HG02840 (cell line): ENCODE measurements around the gene EMC10.

Experiments
- ATAC-seq: cut with Tn5 transposase; IDR thresholded peaks from one replicate; pipeline ENCODE4 v1.9.1; 2021; ENCODE audit warnings: mild to moderate bottlenecking, moderate library complexity, moderate number of reproducible peaks; ENCODE audit not compliant: unreplicated experiment, low FRiP score

Gene EMC10

DNA sequence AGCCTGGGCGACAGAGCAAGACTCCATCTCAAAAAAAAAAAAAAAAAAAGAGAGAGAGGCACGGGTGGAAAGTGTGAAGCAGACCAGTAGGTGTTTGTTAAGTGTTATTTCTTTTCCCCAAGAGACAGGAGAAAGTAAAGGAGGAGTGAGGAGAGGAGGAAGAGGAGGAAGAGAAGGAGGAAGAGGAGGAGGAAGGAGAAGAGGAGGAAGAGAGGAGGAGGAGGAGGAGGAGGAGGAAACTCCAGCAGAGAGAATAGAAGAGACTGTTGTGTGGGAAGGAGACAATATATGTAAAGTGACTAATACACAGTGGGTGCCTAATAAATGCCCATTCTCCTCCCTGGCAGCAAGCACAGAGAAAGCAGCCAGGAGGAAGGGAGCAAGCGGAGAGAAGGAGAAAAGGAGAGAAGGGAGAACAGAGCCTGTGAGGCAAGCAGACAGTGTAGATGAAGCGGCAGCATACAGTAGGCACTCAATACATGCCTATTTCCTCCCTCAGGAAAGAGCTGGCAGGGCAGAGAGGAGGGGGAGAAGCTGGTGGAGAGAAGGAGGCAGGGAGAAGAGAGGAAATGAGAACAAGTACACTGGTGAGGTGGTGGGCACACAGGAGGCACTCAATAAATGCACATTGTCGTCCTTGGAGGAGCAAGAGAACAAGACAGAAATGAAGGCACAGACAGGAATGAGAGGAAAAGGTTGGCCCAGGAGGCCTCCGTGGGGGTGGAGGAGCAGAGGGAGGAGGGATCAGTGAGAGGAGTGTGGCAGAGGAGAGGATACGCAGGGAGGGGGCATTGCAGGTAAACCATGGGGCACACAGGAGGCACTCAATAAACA lies 18.1 kb downstream of the EMC10 start:
- no peak for ATAC-seq

DNA sequence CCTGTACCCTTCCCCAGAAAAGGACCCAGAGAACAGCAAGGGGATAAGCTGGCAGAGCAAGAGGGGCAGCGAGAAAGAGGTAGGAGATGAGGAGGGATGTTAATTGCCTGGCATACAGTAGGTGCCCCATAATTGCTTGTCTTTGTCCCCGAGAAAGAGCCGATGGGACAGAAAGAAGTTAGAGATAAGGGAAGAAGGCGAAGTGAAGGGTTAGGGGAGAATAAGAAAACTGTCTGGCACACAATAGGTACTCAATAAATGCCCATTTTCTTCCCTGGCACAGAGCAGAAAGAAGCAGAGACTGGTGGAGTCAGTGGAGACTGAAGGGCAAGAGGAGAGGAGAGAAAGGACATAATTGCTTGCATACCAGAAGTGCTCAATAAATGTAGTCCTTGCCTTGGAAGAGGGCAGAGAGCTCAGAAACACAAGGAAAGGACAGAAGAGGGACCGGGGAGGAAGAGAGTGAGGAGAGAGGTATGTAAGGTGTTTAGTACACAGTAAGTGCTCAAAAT lies 18.8 kb downstream of the EMC10 start:
- no peak for ATAC-seq

DNA sequence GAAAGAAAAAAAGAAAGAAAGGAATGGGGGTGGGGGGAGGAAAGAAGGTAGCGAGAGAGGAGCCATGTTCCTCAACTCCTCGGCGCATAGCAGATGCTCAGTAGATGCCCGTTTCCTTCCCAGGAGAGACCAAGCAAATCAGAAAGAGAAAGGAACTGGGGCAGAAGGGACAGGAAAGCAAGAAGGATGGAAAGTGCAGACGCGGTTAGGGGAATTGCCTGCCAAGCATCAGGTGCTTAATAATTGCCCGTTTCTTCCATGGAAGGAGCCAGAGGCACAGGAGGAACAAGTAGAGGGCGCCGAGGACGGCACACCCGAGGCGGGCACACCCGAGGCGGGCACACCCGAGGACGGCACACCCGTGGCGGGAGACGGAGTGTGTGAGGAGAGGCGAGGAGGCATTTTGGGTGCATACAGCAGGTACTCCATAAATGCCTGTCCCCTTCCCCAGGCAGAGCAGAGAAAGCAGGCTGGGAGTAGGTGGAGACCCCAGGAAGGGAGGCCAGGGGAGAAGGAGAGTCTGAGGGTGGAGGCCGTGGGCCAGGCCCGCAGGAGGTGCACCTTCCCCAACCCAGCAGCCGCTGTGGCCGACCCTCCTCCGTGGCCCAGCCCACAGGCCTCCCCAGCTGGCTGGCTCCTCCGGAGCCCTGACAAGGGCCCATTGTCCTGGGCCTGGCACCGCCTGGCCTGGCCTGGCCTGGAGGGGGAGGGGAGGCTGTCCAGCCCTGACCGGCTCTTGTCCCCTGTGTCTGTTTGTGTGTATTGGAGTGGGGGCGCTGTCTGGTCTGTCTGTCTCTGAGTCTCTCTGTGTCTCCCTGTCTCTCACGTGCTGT lies 20.1 kb downstream of the EMC10 start:
- no peak for ATAC-seq

DNA sequence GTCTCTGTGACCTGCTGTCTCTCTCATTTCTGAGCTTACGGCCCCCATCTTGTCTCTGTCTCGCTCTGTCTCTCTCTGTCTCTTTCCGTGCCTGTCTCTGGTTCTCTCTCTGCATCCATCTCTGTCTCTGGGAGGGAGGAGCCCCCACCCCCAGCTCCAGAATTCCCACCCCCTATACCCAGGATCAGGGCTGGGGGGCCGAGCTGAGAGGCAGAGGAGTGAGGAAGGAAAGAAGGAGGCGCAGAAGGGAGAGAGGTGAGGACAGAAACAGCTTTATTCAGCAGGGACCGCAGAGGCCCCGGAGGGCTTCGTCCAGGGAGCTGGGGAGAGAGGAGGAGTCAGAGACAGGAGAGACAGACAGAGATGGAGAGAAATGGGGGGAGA lies 20.7 kb downstream of the EMC10 start:
- ATAC-seq: no peak

DNA sequence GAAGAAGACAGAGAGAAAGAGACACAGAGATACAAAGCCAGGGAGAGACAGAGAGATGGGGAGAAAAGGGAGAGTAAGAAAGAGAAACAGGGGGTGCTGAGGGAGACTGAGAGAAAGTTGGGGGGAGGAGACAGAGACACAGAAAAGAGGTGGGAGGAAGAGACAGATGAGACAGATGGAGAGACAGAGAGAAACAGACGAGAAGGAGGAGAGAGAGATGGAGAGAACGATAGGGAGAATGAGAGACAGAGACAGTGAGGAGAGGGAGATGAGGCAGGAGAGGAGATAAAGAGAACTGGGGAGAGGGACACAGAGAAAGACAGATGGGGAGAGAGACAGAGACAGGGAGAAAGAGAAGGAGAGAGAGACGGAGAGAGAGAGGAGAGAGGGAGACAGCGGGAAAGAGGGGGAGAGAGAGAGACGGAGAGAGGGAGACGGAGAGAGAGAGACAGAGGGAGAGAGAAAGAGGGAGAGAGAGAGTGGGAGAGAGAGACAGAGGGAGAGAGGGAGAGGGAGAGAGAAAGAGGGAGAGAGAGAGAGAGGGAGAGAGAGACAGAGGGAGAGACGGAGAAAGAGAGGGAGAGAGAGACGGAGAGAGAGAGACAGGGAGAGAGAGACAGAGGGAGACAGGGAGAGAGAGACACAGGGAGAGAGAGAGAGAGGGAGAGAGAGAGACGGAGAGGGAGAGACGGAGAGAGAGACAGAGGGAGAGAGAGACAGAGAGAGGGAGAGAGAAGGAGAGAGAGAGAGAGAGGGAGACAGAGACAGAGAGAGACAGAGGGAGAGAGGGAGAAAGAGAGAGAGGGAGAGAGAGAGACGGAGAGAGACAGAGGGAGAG lies 22.1 kb downstream of the EMC10 start:
- no peak for ATAC-seq

DNA sequence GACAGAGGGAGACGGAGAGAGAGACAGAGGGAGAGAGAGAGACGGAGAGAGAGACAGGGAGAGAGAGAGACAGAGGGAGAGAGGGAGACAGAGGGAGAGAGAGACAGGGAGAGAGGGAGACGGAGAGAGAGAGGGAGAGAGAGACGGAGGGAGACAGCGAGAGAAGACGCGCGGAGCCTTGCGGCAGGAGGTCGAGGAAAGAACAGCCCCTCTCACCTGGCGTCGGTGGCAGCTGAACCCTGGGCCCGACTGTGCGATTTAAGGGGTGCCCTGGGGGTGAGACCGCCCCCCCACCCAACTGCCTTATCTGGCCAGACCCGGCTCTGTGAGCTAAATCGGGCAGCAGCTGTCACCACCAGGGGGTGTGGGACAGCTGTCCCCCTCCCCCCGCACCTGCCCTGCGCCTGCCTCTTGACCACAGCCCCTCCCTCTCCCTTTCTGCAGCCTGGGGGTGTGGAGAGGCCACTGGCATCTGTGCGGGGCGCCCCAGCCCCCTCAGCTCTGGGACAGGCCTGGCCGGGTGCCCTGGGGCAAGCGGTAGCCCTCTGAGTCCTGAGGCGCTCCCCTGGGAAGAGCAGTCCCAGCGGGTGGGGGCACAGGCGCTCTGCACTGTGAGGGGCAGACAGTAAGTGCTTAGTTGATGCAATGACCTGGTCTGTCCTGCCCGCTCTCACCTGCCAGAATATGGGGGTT lies 23.9 kb downstream of the EMC10 start:
- no peak for ATAC-seq

DNA sequence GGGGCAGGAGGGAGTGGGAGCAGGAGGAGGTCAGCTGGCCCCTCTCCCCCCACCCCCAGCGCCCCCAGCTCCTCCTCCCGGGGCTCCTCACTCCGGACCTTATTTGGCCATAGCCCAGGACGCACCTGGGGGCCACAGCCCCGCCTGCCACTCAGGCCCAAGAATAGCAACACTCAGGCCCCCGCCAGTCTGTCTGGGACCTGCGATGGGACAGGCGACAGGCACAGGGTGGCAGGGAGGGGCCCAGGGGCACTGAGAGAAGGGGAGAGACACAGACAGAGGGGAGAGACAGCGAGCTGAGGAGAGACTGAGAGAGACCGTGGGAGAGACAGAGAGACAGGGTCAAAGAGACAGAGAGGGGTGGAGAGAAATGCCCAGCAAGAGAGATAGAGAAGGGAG lies 24.4 kb downstream of the EMC10 start:
- no peak for ATAC-seq

DNA sequence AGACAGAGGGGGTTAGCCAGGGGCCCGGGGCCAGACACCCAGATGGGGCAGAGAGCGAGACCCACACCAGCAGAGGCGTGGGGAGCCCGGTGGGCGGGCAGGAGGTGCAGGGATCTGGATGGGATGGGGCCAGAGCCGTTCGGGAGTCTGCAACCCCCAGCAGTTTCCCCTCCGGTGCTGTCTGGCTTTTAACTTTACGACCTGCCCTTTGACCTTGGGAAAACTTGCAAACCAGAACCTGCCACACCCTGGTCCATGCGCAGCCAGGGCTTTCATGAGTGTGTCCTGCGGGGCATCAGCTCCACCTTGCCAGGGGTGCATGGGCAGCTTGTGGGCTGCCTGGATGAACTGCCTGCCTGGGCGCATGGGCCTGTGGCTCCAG lies 24.9 kb downstream of the EMC10 start:
- ATAC-seq: no peak

DNA sequence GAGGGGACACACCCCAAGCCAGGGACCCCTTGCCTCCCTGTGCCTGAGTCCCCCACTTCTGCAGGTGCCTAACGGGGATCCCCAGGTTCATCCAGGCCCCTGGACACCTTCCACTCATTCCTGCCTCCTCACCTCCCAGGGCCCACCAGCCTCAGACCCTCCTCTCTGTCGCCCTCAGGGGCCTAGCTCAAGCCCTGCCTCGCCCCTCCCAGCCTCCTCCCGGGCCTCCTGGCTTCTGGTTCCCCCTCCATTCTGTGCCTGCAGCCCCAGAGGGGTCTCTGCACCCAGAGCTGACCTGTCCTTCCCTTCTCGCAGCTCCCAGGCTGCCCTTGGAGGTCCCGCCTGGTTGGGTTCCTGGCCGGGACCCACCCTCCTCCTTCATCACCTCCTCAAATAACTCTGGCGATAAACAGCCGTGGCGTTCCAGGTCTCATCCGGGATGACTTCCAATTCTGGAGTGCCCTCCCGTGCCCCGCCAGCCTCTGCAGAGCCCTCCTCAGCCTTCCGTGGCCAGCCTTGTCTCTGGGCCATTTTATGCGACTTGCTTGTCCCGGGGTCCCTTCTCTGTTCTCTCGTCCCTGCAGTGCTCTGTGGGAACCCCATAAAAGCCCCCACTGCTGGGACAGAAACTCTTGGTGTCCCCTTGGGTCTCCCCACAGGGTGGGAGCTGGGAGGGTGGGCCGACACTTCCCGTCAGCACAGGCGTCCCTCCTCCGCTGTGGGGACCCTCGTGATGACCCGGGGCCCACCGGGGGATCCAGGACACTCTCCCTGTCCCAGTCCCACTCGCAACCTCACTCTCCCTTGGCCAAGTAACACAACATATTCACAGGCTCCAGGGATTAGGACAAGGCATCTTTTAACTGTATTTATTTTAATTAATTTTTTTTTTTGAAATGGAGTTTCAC lies 25.5 kb downstream of the EMC10 start:
- ATAC-seq: no peak

DNA sequence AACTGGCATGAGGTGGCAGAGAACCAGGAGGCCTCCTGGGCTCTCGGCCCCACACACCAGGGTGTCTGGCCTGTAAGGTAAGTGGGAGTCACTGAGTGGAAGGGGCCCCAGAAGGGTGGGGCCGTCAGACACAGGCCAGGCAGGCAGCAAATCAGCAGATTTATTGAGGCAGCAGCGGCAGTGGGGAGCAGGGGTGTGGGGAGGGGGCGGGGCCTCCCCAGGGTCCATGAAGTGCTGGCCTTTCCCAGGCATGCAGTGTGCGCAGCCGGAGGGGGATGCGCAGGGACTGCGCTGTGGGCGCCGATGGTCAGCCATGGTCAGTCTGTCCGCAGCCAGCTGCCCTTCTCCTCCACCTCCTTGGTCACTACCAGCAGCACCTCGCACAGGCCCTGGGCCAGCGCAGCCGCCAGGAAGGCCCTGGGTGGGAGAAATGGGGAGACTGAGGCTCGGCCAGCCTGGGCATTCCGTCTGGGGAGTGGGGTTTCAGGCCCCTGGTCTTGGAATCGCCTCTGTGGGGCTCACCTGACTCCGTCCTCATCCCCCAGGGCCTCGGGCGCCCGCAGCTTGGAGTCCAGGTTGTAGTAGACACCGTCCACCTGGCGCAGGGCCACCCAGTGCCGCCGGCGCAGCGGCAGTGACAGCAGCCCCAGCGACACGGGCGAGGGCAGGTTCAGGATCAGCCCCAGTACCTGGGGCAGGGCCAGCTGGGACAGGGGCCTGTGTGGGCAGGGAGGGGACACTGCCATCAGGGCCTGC lies 29.7 kb downstream of the EMC10 start:
- ATAC-seq: no peak

DNA sequence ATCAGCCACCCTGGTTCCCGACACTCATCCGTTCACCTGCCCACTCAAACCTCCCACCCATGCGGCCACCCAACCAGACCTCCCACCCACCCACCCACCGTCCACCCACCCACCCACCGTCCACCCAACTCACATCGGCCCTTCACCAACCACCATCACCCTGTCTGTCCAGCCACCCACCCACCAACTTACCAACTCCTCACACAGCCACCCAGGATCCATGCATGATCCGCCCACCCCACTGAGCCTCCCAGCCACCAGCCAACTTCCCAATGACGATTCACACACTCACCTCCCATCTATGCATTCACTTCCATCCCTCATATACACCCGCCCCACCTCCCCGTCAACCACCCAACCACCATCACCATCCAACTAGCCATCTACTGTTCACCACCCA lies 30.4 kb downstream of the EMC10 start:
- no peak for ATAC-seq

DNA sequence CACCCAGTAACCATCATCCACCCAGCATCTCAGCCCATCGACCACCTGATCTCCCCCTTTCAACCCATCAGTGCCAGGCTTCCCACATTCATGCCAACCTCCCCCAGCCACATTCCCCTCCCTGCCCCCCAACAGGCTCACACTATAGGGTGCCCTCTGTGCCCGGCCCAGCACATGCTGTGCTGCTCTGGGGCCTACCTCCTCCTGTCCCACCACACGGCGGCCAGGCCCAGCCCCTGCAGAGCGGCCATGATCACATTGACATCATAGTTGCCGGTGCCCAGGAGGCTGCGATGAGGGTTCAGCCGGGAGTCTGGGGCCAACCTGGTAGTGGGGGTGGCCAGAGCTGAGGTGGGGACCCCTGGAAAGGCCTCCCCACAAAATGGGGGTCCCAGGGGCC lies 31.1 kb downstream of the EMC10 start:
- no peak for ATAC-seq

DNA sequence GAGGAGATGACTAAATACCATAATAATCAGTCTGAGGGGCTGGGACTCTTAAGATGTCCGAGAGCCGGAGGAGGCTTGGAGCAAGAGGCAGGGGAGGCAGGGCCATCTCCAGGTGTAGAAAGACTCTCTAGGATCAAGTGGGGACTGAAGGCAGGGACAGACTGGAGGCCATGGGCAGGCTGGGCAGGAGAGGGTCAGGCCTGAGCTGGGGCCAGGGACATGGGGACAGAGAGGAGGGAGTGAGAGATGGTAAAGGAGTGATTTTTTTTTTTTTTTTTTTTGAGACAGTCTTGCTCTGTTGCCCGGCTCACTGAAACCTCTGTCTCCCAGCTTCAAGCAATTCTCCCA lies 32.5 kb downstream of the EMC10 start:
- ATAC-seq: no peak

DNA sequence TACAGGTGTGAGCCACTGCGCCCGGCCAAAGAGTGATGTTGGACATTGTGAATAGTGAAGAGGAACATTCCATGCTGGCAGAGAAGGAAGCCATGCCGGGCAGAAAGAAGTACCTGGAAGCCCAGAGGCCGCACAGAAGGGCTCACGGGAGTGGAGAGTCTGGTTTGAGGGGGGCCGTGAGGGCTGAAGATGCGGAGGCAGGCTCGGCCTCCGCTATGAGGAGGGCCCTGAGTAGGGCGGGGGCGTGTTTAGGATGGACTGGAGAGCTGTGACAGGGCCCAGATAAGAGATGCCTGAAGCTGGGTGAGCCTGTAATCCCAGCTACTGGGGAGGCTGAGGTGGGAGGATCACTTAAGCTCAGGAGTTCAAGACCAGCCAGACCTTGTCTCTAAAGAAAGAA lies 33.1 kb downstream of the EMC10 start:
- no peak for ATAC-seq

DNA sequence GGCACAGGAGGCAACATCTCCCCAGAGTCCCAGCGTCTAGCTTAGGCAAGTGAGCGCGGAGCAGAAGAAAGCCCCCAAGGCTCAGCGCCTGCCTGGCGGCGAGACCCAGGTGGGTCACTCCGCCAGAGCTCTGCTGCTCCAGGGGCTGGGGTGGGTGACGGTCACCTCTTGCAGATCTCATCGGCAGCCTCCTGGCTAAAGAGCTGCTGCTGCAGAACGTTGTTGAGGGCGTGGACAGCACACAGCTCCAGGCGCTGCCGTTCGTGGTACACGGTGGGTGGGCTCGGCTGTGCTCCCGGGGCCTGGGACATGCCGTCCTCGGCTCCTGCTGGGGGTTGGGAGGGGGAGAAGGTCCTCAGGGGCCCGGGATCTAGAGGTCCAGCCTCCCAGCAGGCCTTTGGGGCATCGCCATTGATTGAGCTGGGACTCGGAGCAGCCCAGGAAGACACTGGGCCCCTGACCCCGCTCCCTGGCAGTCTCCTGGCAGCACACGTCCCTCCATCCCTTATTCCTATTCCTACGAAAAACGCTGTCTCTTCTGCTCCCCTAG lies 33.9 kb downstream of the EMC10 start:
- no peak for ATAC-seq

DNA sequence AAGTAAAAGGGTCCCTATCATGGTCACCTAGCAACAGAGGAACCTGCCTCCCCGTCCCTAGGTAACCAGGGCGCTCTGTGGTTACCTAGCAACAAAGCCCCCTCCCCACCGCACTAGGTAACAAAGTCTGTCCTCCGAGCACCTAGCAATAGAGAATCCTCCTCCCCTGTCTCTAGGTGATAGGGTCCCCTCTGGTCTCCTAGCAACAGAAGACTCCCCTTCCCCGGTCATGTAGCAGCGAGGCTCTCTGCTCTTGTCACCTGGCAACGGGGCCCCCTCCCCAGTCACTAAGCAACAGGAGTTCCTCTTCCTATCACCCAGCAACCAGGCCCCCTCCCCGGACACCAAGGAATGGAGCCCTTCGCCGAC lies 34.4 kb downstream of the EMC10 start:
- ATAC-seq: no peak

DNA sequence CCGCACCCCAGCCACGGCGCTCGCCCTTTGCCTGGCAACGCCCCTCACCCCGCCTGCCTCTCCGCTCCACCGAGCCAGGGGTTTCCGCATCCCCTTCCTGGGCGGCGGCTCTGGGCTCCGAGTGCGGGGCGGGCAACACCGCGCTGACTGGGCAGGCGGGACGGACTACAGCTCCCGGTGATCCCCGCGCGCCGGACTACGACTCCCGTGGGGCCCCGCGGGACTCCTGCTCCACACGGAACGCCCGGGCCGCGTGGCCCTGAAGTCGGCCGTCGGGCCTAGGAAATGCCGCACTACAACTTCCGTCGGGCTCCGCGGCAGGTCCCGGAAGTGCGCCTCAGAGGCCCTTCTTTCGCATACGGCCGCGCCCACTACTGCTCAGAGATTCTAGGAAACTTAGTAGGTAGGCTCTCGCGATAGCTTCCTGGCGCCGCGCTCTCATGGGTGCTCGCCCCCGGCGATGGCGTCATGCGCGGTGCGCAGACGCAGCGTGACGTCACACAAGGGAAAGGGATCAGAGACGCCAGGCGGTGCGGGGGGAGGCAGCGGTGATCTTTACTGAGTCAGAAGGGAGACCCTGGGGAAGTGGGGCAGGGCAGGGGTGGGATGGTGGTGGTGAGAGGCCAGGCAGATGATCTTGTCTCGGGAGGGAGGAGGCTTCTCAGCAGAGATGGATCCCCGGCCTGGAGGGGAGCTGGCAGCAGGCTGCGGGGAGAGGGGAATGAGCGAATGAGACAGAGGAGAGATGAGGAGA lies 34.9 kb downstream of the EMC10 start, which contains the start of gene JOSD2:
TSS of gene JOSD2 (minus strand) at position 123 of the 754 bp plus-strand sequence. CDS start 760 bp downstream, outside the sequence.
- ATAC-seq: peak; percentile 88
